ENCODE measurements around the gene MLF1. TPM values are rescaled to one million over a fixed set of nuclear protein-coding genes. Genes with fewer than 3 reads are reported as not detected.

The MLF1 gene
- total RNA-seq, 2 experiments from 2014 or later: 0.80 to 0.89 TPM

DNA sequence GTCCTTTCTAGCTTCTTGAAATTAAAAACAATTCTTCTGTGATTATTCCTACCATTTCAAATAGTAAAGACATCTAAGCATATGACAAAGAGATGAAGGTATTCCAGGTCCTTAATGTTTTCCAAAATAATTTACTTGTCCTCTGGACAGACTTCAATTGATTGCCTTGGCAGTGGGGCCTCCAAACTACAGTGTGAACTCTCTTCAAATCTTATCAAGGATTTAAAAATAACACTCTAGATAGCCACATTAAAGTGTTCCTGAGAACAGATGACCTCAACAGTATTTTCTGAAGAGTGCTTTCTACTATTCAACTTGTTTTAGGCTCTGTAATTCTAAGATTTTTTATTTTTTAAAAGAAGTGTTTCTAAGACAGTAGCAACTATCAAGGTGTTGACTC is 7.9 kb upstream of the MLF1 start:
- Mint-ChIP-seq H3K27ac (no peak overlapping the region), H3K36me3 (no peaks in the 10 kb centered on the region), H3K4me3 (no peak overlapping the region), H3K4me1 (no peaks in the 10 kb centered on the region), H3K9me3 (peaks cover 4% of the 10 kb centered on the region), H3K27me3 (peaks cover 30% of the 10 kb centered on the region)
- no peak for DNase-seq

DNA sequence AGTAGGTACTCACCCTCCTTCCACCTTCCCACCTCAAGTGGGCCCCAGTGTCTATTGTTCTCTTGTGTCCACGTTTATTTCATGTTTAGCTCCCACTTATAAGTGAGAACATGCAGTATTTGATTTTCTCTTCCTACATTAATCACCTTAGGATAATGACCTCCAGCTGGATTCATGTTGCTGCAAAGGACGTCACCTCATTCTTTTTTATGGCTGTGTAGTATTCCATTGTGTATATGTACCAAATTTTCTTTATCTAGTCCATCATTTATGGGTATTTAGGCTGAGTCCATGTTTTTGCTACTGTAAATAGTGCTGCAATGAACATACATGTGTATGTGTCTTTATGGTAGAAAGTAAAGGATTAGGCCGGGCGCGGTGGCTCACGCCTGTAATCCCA is 5.9 kb upstream of the MLF1 start:
- no peak overlapping the region for H3K27ac Mint-ChIP-seq
- H3K27me3 Mint-ChIP-seq: peaks cover 40% of the 10 kb centered on the region
- peaks cover 4% of the 10 kb centered on the region for H3K9me3 Mint-ChIP-seq
- H3K36me3 Mint-ChIP-seq: no peaks in the 10 kb centered on the region
- H3K4me3 Mint-ChIP-seq: no peak overlapping the region
- peaks cover 1% of the 10 kb centered on the region for H3K4me1 Mint-ChIP-seq
- no peak for DNase-seq

- Mint-ChIP-seq H3K9me3 (peaks cover 10% of the 10 kb centered on the region), H3K36me3 (peaks cover 5% of the 10 kb centered on the region), H3K4me1 (peaks cover 13% of the 10 kb centered on the region), H3K27ac (no peak overlapping the region), H3K27me3 (peaks cover 63% of the 10 kb centered on the region), H3K4me3 (no peak overlapping the region)
- DNase-seq: no peak
Observed at GRCh38 chr3:158568784-158569183, 2.2 kb upstream of the MLF1 start.

DNA sequence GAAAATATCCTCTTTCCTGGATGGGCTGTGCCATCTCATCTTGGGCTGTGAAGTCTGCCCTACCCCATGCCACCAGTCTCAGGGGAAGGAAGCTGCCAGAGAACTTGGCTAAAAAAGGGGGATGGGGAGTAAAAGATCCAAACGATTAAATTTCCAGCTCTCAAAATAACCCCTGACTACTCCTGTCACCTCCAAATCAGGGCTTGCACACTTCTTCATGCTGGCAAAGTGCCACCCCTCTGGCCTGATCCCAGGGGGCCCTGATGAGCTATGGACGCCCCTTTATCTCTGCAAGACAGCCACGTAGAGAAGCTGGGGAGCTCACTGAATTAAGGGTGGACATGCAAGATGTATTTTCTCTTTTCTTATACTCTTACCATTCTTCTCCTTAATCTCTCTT is 1.2 kb upstream of the MLF1 start:
- Mint-ChIP-seq H3K27me3 (peaks cover 62% of the 10 kb centered on the region), H3K4me1 (peaks cover 13% of the 10 kb centered on the region), H3K36me3 (peaks cover 5% of the 10 kb centered on the region), H3K4me3 (no peak overlapping the region), H3K9me3 (peaks cover 10% of the 10 kb centered on the region), H3K27ac (no peak overlapping the region)
- DNase-seq: no peak

DNA sequence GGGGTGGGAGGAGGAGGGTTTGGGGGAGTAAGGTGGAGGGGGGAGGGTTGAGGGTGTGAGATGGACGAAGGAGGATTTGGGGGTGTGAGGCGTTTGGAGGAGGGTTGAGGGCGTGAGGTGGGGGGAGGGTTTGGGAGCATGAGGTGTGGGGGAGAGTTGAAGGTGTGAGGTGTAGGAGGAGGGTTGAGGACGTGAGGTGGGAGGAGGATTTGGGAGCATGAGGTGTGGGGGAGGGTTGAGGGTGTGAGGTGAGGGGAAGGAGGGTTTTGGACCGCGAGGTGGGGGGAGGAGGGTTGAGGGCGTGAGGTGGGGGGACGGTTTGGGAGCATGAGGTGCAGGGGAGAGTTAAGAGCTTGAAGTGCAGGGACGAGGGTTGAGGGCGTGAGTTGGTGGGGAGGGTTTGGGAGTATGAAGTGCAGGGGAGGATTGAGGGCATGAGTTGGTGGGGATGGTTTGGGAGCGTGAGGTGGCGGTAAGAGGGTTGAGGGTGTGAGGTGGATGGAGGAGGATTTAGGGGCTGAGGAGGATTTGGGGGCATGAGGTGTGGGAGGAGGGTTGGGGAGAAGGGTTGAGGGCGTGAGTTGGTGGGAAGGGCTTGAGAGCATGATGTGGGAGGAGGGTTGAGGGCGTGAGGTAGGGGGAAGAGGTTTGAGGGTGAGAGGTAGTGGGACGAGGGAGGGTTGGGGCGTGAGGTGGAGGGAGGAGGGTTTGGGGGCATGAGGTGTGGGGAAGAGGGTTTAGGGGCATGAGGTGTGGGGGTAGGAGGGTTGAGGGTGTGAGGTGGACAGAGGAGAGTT is 1.2 kb downstream of the MLF1 start:
- H3K27ac Mint-ChIP-seq: no peak overlapping the region
- DNase-seq: no peak
- H3K27me3 Mint-ChIP-seq: peaks cover 57% of the 10 kb centered on the region
- peaks cover 5% of the 10 kb centered on the region for H3K36me3 Mint-ChIP-seq
- peak overlapping the region; percentile 1 for H3K4me3 Mint-ChIP-seq
- peaks cover 6% of the 10 kb centered on the region for H3K9me3 Mint-ChIP-seq
- peaks cover 13% of the 10 kb centered on the region for H3K4me1 Mint-ChIP-seq

DNA sequence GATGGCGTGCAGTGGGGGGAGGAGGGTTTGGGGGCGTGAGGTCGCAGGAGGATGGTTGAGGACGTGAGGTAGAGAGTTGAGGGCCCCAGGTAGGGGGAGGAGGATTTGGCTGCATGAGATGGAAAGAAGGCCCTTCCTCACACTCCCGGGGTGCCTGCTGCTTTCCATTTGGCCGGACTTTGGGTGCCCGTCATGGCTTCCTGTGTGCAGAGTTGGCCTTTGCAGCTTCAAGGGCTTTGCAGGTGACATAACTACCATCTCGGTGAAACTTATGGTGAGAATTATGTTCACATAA is 1.7 kb downstream of the MLF1 start:
- peaks cover 5% of the 10 kb centered on the region for H3K36me3 Mint-ChIP-seq
- peaks cover 6% of the 10 kb centered on the region for H3K9me3 Mint-ChIP-seq
- peaks cover 13% of the 10 kb centered on the region for H3K4me1 Mint-ChIP-seq
- peaks cover 51% of the 10 kb centered on the region for H3K27me3 Mint-ChIP-seq
- H3K4me3 Mint-ChIP-seq: no peak overlapping the region
- no peak overlapping the region for H3K27ac Mint-ChIP-seq
- DNase-seq: no peak

DNA sequence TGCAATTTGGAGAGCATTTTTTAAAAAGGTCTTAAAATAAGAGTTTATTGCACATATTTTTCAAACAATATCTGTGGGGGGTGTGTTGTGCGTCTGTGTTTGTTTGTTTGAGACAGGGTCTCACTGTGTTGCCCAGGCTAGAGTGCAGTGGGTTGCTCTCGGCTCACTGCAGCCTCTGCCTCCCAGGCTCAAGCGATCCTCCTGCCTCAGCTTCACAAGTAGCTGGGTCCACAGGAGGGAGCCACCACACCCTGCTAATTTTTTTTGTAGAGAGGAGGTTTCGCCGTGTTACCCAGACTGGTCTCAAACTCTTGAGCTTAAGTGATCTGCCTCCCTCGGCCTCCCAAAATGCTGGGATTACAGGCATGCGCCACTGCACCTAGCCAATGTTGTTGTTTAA is 2.7 kb downstream of the MLF1 start:
- no peak overlapping the region for H3K4me3 Mint-ChIP-seq
- peaks cover 13% of the 10 kb centered on the region for H3K4me1 Mint-ChIP-seq
- H3K9me3 Mint-ChIP-seq: peaks cover 6% of the 10 kb centered on the region
- peaks cover 5% of the 10 kb centered on the region for H3K36me3 Mint-ChIP-seq
- no peak overlapping the region for H3K27ac Mint-ChIP-seq
- no peak for DNase-seq
- peaks cover 45% of the 10 kb centered on the region for H3K27me3 Mint-ChIP-seq

- H3K4me3 Mint-ChIP-seq: no peak overlapping the region
- H3K4me1 Mint-ChIP-seq: peaks cover 13% of the 10 kb centered on the region
- H3K9me3 Mint-ChIP-seq: peaks cover 6% of the 10 kb centered on the region
- peaks cover 38% of the 10 kb centered on the region for H3K27me3 Mint-ChIP-seq
- DNase-seq: no peak
- H3K27ac Mint-ChIP-seq: no peak overlapping the region
- H3K36me3 Mint-ChIP-seq: peaks cover 5% of the 10 kb centered on the region
Observed at GRCh38 chr3:158574646-158575045, 3.7 kb downstream of the MLF1 start.

DNA sequence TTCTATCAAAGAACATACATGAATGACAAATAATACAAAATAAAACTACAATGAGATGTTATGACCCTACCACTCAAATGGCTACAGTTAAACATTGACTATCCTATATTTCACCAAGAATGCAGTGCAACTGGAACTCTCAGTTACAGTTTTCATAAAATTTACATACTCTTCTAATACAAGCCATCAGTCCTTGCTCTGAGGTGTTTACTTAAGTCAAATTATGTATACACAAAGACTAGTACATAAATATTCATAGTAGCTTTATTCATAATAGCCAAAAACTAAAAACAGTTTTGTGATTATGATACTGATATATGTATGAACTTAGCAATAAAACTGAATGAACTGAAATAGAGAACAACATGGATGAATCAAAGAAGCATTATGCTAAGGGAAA is 19.2 kb downstream of the MLF1 start:
- Mint-ChIP-seq H3K4me3 (no peak overlapping the region), H3K4me1 (no peaks in the 10 kb centered on the region), H3K9me3 (no peaks in the 10 kb centered on the region), H3K36me3 (no peaks in the 10 kb centered on the region), H3K27ac (no peak overlapping the region), H3K27me3 (peaks cover 14% of the 10 kb centered on the region)
- DNase-seq: no peak

- Mint-ChIP-seq H3K36me3 (no peaks in the 10 kb centered on the region), H3K4me3 (no peak overlapping the region), H3K27ac (no peak overlapping the region), H3K9me3 (no peaks in the 10 kb centered on the region), H3K27me3 (no peaks in the 10 kb centered on the region), H3K4me1 (no peaks in the 10 kb centered on the region)
- no peak for DNase-seq
Observed at GRCh38 chr3:158600787-158601186, 29.8 kb downstream of the MLF1 start.

GRCh38 chr3:158602227-158602626 is 31.2 kb downstream of the MLF1 start:
- Mint-ChIP-seq H3K4me1 (no peaks in the 10 kb centered on the region), H3K9me3 (no peaks in the 10 kb centered on the region), H3K4me3 (no peak overlapping the region), H3K27ac (no peak overlapping the region), H3K36me3 (no peaks in the 10 kb centered on the region), H3K27me3 (no peaks in the 10 kb centered on the region)
- DNase-seq: no peak

DNA sequence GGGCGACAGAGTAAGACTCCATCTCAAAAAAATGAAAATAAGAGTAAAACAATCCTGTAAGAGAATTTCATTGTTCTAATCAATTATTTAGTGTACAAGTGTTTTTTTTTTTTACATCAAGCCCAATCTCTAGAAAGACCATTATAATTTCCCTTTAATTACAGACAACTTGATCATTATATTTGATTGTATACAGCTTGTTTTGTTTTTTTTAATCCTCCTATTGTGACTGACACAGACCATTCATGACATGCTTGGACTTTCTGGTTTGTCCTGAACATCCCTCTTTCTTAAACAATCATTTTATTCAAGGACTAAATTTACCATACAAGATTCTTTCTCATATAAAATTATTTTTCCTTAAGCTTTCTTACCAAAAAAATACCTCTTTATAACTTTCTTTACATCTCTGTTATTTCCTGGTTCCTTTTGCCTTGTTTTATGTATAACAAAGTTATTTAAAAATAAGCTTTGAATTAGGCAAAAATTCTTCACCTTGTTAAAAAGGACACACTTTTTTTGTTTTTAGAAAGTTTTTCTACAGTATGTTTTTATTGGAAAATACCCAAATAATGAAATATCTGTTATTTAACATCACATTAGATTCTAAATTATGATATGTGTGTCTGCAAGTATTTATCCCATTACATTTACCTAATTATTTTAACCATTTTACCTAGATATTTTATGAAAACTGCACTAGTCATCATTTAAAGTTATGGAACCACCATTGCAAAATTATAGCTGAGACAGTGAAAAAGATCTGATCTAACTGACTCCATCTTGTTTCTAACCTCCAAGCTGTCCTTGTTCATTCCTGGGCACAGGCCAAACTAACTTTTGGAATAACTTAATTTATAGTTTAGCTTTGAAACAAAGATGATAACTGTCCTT is 47.2 kb downstream of the MLF1 start:
- H3K27me3 Mint-ChIP-seq: peaks cover 19% of the 10 kb centered on the region
- no peak for DNase-seq
- H3K36me3 Mint-ChIP-seq: no peaks in the 10 kb centered on the region
- H3K27ac Mint-ChIP-seq: no peak overlapping the region
- H3K4me1 Mint-ChIP-seq: no peaks in the 10 kb centered on the region
- H3K9me3 Mint-ChIP-seq: peaks cover 12% of the 10 kb centered on the region
- H3K4me3 Mint-ChIP-seq: no peak overlapping the region

DNA sequence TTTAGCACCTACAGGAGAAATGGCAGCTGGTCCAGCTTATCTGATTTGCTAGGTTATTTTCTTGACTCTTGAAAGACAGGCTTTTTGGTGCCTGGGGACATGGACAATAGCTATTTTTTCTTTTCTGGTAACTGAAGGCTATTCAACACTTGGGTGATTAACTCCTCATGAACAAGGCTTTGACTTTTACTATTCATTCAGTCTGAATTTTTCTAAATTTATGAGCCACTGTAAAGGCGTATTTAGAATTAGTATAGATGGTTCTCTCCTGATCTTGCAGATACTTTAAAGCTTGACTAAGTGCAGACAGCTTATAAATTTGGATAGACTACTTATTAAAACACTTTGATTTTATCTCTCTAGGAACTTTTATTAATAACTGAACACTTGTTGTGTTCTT is 54.9 kb downstream of the MLF1 start:
- H3K9me3 Mint-ChIP-seq: peaks cover 4% of the 10 kb centered on the region
- H3K4me1 Mint-ChIP-seq: no peaks in the 10 kb centered on the region
- H3K27ac Mint-ChIP-seq: no peak overlapping the region
- no peaks in the 10 kb centered on the region for H3K36me3 Mint-ChIP-seq
- DNase-seq: no peak
- no peak overlapping the region for H3K4me3 Mint-ChIP-seq
- H3K27me3 Mint-ChIP-seq: peaks cover 11% of the 10 kb centered on the region

DNA sequence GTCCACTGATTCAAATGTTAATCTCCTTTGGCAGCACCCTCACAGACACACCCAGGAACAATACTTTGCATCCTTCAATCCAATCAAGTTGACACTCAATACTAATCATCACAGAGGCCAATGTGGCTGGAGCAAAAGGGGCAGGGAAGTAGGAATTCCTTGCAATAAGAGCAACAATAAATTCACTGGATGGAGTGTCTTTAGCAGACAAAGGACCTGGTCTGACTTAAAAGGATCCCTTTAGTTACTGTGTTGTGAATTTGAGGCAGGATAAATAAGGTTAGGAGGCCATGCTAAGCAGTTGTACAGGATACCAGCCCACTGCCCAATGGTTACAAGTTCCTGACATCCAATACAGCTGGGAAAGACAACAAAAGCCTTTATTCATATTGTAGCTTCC is 61.0 kb downstream of the MLF1 start:
- H3K9me3 Mint-ChIP-seq: peaks cover 1% of the 10 kb centered on the region
- DNase-seq: no peak
- no peak overlapping the region for H3K27ac Mint-ChIP-seq
- H3K27me3 Mint-ChIP-seq: peaks cover 18% of the 10 kb centered on the region
- H3K4me1 Mint-ChIP-seq: no peaks in the 10 kb centered on the region
- no peak overlapping the region for H3K4me3 Mint-ChIP-seq
- no peaks in the 10 kb centered on the region for H3K36me3 Mint-ChIP-seq

DNA sequence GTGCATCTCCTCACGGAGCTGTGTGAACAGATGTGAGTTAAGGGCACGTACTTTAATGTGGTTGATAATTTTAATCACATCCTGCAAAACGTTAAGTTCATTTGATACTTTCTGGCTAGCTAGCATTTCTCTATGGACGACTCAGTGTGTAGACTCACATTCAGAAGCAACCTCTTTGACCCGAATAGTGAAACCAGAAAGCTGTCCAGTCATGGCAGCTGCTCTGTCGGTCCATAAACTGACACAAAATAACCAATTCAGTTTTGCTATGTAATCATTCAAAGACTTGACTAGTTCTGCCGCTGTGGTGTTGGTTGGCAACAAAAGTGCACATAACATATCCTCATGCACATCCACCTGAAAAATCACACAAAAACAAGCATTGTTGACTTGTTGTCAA is 69.7 kb downstream of the MLF1 start:
- no peak for DNase-seq
- Mint-ChIP-seq H3K4me3 (no peak overlapping the region), H3K9me3 (peaks cover 1% of the 10 kb centered on the region), H3K36me3 (peaks cover 3% of the 10 kb centered on the region), H3K27ac (no peak overlapping the region), H3K4me1 (peaks cover 7% of the 10 kb centered on the region), H3K27me3 (no peaks in the 10 kb centered on the region)

DNA sequence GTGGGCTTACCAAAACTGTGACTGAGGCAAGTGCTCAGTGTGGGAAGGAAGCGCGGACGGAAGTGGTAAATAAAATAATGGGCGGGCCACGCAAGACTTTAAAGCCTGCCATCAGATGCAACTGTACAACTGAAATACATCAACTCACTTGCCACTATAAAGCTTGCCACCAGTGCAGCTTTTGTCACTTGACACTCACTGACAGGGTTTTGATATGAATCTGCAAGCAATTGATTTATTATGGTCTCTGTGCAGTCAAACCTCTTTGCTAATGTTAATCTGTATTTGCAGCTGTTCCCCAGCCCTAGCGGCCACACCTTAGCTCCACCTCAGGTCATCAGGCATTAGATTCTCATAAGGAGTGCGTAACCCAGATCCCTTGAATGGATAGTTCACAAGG is 71.0 kb downstream of the MLF1 start:
- Mint-ChIP-seq H3K4me1 (peaks cover 18% of the 10 kb centered on the region), H3K9me3 (no peaks in the 10 kb centered on the region), H3K36me3 (peaks cover 12% of the 10 kb centered on the region), H3K27ac (no peak overlapping the region), H3K4me3 (no peak overlapping the region), H3K27me3 (no peaks in the 10 kb centered on the region)
- no peak for DNase-seq

Measured in activated naive CD8-positive, alpha-beta T cell treated with anti-CD3 and anti-CD28 coated beads for 36 hours (primary cell).